BJ (cell line): Measurements from ENCODE around the gene YJU2. TPM values are rescaled to one million over a fixed set of nuclear protein-coding genes. Genes with fewer than 3 reads are reported as not detected.

Experiments
- CTCF ChIA-PET: fragments of 350-600 bp; formaldehyde crosslinking; extraction: SDS; loops from one replicate; lab custom pipeline; 2021; ENCODE audit warnings: antibody characterized with exemption, inconsistent platforms; lab: Yijun Ruan, JAX
- POLR2A ChIA-PET: fragments of 300-600 bp; sonication (Branson Sonifier 250); formaldehyde crosslinking; extraction: SDS; loops from one replicate; lab custom pipeline; 2021; ENCODE audit warnings: antibody characterized with exemption; lab: Charles Lee
- DNase-seq: peaks from one replicate; pipeline ENCODE4 v3.0.0-alpha.2; 2011; ENCODE audit warnings: low read depth
- H3K27me3 ChIP-seq: 2 replicates; pipeline ENCODE4 v1.6.0; 2011; ENCODE audit warnings: low read length; ENCODE audit not compliant: control insufficient read depth, insufficient read depth
- H3K36me3 ChIP-seq: 2 replicates; pipeline ENCODE4 v1.5.1; 2011; ENCODE audit warnings: low read length; ENCODE audit not compliant: control insufficient read depth, insufficient read depth
- H3K4me3 ChIP-seq: 2 replicates; pipeline ENCODE4 v1.5.1; 2011; ENCODE audit warnings: low read depth, mild to moderate bottlenecking, control low read depth, low read length
- CTCF ChIP-seq: IDR thresholded peaks from 2 replicates; pipeline ENCODE4 v1.5.1; 2011; ENCODE audit warnings: low read depth, mild to moderate bottlenecking, control low read depth, inconsistent platforms, low read length, moderate library complexity; ENCODE audit not compliant: insufficient read depth
- polyA plus RNA-seq: library from polyadenylated mRNA; depleted of rRNA; stranded (reverse); fragments of >200 nt; gene quantifications from 2 replicates; pipeline ENCODE4 v1.2.3, GENCODE V29; 2011

YJU2 gene
- polyA plus RNA-seq, 1 experiment = 14.5 TPM

DNA sequence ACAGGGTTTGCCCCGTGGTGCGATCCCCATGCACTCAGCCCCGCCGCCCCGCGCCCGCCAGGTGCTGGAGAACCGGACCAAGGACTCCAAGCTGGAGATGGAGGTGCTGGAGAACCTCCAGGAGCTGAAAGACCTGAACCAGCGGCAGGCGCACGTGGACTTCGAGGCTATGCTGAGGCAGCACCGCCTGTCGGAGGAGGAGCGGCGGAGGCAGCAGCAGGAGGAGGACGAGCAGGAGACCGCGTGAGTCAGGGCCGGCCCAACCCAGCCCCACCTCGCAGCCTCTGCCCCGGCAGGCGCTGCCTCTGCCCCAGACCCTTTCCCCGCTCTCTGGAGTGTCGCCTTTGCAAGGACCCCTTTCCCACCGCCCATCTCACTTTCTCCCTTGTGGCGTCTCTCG is 11.3 kb downstream of the YJU2 start:
- H3K27me3 ChIP-seq = no peaks in the 10 kb centered on the region
- ChIA-PET POLR2A (no interaction called here), CTCF (interaction anchor here (0.5 to 1.9 kb wide), 2 partner anchors 9 to 22 kb away, joined by 3 to 11 read pairs; no protein-coding TSS in a partner anchor)
- no peak for TF ChIP-seq CTCF
- no peak overlapping the region for H3K4me3 ChIP-seq
- H3K36me3 ChIP-seq = peaks cover 27% of the 10 kb centered on the region
- DNase-seq = no peak

- CTCF ChIA-PET = interaction anchor here (0.7 to 2.1 kb wide), 4 partner anchors 26 to 291 kb away, joined by 3 to 6 read pairs (median 3); partner anchors contain the start of gene SH3GL1
- no peak for TF ChIP-seq CTCF
- no peak for DNase-seq
- no peaks in the 10 kb centered on the region for H3K27me3 ChIP-seq
- POLR2A ChIA-PET = no interaction called here
- H3K4me3 ChIP-seq = no peak overlapping the region
- H3K36me3 ChIP-seq = peaks cover 26% of the 10 kb centered on the region
Measured at GRCh38 chr19:4260613-4261191, 13.8 kb downstream of the YJU2 start.

DNA sequence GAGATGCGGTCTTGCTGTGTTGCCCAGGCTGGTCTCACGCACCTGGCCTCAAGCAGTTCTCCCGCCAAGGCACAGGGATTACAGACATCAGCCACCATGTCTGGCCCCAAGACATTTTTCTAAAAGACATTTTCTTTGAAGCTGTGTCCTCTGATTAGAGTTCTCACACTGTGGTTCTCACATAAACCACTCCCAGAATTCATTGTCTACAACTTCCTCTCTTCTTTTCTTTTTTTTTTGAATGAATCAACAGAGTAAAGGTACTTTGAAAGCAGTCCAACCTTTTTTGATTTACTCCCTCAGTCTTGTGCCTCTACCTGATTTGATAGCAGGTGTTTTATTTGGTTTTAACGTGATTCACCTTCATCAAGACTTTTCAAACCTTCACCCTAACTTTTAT is 17.9 kb downstream of the YJU2 start:
- H3K4me3 ChIP-seq = no peak overlapping the region
- no peak for TF ChIP-seq CTCF
- H3K36me3 ChIP-seq = peaks cover 20% of the 10 kb centered on the region
- H3K27me3 ChIP-seq = no peaks in the 10 kb centered on the region
- ChIA-PET CTCF (no interaction called here), POLR2A (no interaction called here)
- DNase-seq = no peak

GRCh38 chr19:4266253-4267000 is 19.5 kb downstream of the YJU2 start:
- POLR2A ChIA-PET = no interaction called here
- CTCF ChIA-PET = interaction anchor here (0.8 to 4.2 kb wide), 14 partner anchors 8 to 282 kb away, joined by 3 to 43 read pairs (median 5); partner anchors contain the start of genes MPND, SH3GL1 and YJU2

More at GRCh38 chr19:4266253-4267000, 19.5 kb downstream of the YJU2 start:
- Histone ChIP-seq H3K4me3 (no peak overlapping the region), H3K27me3 (no peaks in the 10 kb centered on the region), H3K36me3 (peaks cover 17% of the 10 kb centered on the region)
- DNase-seq = no peak
- no peak for TF ChIP-seq CTCF
